Body of pancreas (tissue), 4 donors: ENCODE data around the gene FGD5. TPM values are rescaled to one million over a fixed set of nuclear protein-coding genes. Genes with fewer than 3 reads are reported as not detected.
A peak's percentile ranks its signal among the peaks of the same experiment; 100 is the strongest.
"Not testable (repeated sequence)": the region's sequence is repeated elsewhere in the genome, so short reads cannot be mapped to it uniquely, and the experiment has no call there.

Experiments
- ATAC-seq: fragments of 150-250 bp; one replicate; pipeline ENCODE4 v1.9.1; 2016
- DNase-seq, 4 donors: peaks; one replicate each; pipeline ENCODE4 v3.0.0-alpha.2; 2019
- H3K27ac ChIP-seq, 4 donors: fragments of 200-600 bp; sonication (generic); 1 replicate in 3 of 4; 2 replicates in 1 of 4; pipeline versions ENCODE4 v1.5.1 to v1.6.1; 2016 to 2019; ENCODE audit warnings: mild to moderate bottlenecking in 1 of 4, mixed read lengths in 1 of 4, moderate library complexity in 1 of 4
- H3K27me3 ChIP-seq, 2 donors: fragments of 200-600 bp; sonication (generic); one replicate each; pipeline ENCODE4 v1.6.0; 2016; ENCODE audit warnings: mild to moderate bottlenecking in 1 of 2
- H3K36me3 ChIP-seq, 2 donors: fragments of 200-600 bp; sonication (generic); replicated peaks in 1 of 2; 2 replicates each; pipeline ENCODE4 v1.5.1; 2016; ENCODE audit warnings: low read depth in 2 of 2; ENCODE audit not compliant: insufficient read depth in 1 of 2
- H3K4me1 ChIP-seq: fragments of 200-600 bp; sonication (generic); one replicate; pipeline ENCODE4 v1.6.0; 2016
- H3K4me3 ChIP-seq, 2 donors: fragments of 200-600 bp; sonication (generic); 1 replicate in 1 of 2; 2 replicates in 1 of 2; pipeline ENCODE4 v1.5.1; 2016 to 2019
- H3K9me3 ChIP-seq, 3 donors: fragments of 200-600 bp; sonication (generic); 1 replicate in 2 of 3; 2 replicates in 1 of 3; pipeline ENCODE4 v1.5.1; 2016
- POLR2A ChIP-seq, 3 donors: fragments of 450-650 bp; IDR thresholded peaks; one replicate each; pipeline ENCODE4 v1.6.1; 2016; ENCODE audit warnings: antibody characterized with exemption in 3 of 3, mild to moderate bottlenecking in 2 of 3
- WGBS, 2 donors: methylation state at CpG; one replicate each; pipeline ENCODE4 v1.1.5; 2017; 5-methylcytosine and 5-hydroxymethylcytosine counted together
- intact Hi-C: fragments of 100-400 bp; cut with DNase I; formaldehyde crosslinking; loops from one replicate; pipeline ENCODE4 v1.15.1; 2023
- total RNA-seq, 2 donors: library from RNA; depleted of rRNA; stranded (reverse); fragments of >200 nt; gene quantifications; one replicate each; pipeline ENCODE4 v1.1.0, GENCODE V29; 2016
- TF ChIP-seq, protein P1 (sequence below), 7 experiments: fragments of 450-650 bp in 4 of 7; fragments of 200-600 bp in 3 of 7; sonication (generic) in 3 of 7; IDR thresholded peaks; one replicate each; pipeline ENCODE4 v1.5.1; 2016 to 2019; ENCODE audit warnings: antibody characterized with exemption in 7 of 7

FGD5 gene
- total RNA-seq, 2 donors from 2014 or later, result 4.9 to 7.8 TPM

DNA sequence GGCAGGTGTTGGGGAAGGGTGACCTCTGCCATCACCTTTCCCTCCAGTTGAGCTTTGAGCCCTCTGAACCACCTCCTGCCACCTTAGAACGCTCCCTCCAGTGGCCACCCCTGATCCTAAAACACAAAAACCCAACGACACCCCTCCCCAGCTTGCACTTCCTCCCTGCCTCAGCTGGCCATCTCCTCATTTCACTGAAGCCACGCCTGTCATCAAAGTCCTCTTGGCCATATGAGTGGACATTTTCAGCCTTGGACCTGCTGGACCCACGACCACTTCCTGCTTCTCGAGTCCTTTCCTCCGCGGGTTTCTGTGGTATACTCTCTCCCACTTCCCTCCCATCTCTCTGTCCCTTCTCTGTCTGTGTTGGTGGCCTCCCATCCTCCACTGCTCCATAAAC, 80.2 kb downstream of the FGD5 start:
- WGBS, 2 donors, result 38 to 42% methylated on average over 7 of the region's 7 CpGs
- no peaks in the 10 kb centered on the region for H3K27me3 ChIP-seq
- no peaks in the 10 kb centered on the region for H3K36me3 ChIP-seq
- DNase-seq, result no peak
- intact Hi-C loops, result no loop called here
- no peaks in the 10 kb centered on the region for H3K4me1 ChIP-seq
- no peak overlapping the region for H3K4me3 ChIP-seq
- TF ChIP-seq POLR2A (IDR thresholded peaks at IDR 0.05), result no peak
- TF ChIP-seq, protein P1, sequence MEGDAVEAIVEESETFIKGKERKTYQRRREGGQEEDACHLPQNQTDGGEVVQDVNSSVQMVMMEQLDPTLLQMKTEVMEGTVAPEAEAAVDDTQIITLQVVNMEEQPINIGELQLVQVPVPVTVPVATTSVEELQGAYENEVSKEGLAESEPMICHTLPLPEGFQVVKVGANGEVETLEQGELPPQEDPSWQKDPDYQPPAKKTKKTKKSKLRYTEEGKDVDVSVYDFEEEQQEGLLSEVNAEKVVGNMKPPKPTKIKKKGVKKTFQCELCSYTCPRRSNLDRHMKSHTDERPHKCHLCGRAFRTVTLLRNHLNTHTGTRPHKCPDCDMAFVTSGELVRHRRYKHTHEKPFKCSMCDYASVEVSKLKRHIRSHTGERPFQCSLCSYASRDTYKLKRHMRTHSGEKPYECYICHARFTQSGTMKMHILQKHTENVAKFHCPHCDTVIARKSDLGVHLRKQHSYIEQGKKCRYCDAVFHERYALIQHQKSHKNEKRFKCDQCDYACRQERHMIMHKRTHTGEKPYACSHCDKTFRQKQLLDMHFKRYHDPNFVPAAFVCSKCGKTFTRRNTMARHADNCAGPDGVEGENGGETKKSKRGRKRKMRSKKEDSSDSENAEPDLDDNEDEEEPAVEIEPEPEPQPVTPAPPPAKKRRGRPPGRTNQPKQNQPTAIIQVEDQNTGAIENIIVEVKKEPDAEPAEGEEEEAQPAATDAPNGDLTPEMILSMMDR (IDR thresholded peaks at IDR 0.05), result no peak
- no peak overlapping the region for H3K27ac ChIP-seq
- no peak for ATAC-seq
- H3K9me3 ChIP-seq, result no peaks in the 10 kb centered on the region

DNA sequence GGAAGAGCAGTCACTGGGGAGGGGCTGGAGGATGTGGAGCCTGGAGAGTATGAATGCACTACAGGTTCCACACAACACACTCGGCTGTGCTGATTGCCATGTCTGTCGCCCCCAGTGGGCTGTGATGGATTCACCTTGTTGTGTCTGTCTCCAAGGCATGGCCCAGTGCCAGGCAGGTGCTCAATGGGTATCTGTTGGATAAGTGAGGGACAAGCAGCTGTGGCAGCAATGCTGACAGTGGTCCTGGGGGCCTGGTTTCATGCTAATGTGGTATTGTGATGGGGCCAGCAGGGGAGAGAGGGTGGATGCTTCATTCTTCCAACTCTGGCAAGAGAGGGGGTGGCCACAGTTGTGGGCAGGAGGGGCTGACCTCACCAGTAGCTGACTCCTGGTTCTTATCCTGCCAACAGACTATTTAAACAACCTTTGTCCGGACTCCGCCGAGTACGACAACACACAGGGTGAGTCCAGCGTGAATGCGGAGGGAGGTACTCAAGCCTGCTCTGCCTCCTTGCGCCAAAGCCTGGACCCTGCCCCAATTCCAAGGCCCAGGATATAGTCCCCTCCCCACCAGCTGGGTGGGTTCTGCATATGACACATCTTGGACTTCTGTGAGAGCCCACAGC, 81.3 kb downstream of the FGD5 start:
- H3K27ac ChIP-seq, result no peak overlapping the region
- H3K4me3 ChIP-seq, result no peak overlapping the region
- ATAC-seq (no peak), DNase-seq (no peak)
- intact Hi-C loops, result no loop called here
- H3K36me3 ChIP-seq, result no peaks in the 10 kb centered on the region
- H3K27me3 ChIP-seq, result no peaks in the 10 kb centered on the region
- no peaks in the 10 kb centered on the region for H3K4me1 ChIP-seq
- TF ChIP-seq, protein P1 (IDR thresholded peaks at IDR 0.05), result no peak
- TF ChIP-seq POLR2A (IDR thresholded peaks at IDR 0.05), result no peak
- no peaks in the 10 kb centered on the region for H3K9me3 ChIP-seq
- WGBS, 2 donors, result 31 to 34% methylated on average over 9 of the region's 9 CpGs

DNA sequence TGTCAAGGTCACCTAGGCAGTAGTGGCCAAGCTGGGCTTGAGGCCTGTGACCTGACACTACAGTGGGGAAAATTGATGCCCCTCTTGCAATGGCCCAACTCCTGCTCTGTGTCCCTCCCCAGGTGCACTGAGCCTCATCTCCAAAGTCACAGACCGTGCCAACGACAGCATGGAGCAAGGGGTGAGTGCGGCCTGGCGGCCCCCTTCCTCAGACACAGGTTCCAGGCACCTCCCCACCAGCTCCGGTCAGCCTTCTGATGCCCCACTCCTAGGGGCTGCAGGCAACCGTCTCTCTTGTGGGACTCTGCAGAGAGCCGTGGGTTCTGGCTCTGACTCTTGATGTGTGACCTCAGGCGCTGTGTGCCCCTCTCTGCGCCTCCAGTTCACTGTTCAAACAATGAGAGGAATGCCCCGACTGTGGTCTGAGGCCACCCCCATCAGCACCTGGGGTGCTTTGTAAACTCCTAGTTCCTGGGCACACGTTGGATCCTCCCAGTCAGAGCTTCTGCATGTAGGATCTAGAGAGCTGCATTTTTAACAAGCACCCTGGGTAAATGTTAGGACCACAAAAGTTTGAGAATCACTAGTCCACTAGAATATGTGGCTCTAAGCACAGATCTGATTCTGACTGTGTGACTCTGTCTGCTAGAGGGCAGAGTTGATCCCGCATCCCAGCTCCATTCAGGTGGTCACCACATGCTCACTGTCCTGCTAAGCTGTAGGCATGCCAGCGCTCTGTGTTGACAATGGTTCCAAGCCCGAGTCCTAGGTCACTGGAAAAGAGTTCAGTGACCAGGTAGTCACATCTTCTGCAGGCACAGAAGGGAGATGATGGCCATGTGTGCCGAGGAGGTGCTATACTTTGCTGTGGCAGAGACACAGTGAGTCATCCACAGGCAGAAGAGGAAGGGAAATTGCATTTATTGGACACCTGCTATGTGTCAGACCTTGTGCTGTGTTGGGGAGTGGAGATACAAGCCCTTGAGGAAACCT, 82.4 kb downstream of the FGD5 start:
- no peak for ATAC-seq
- no peak for TF ChIP-seq POLR2A (IDR thresholded peaks at IDR 0.05)
- TF ChIP-seq, protein P1 (IDR thresholded peaks at IDR 0.05), result no peak
- H3K4me1 ChIP-seq, result no peaks in the 10 kb centered on the region
- H3K9me3 ChIP-seq, result no peaks in the 10 kb centered on the region
- H3K27ac ChIP-seq, result no peak overlapping the region
- no peak overlapping the region for H3K4me3 ChIP-seq
- H3K27me3 ChIP-seq, result no peaks in the 10 kb centered on the region
- no peaks in the 10 kb centered on the region for H3K36me3 ChIP-seq
- intact Hi-C loops, result no loop called here
- 56 to 65% methylated on average over 5 to 15 of the region's 15 CpGs for WGBS, 2 donors
- DNase-seq, result no peak

DNA sequence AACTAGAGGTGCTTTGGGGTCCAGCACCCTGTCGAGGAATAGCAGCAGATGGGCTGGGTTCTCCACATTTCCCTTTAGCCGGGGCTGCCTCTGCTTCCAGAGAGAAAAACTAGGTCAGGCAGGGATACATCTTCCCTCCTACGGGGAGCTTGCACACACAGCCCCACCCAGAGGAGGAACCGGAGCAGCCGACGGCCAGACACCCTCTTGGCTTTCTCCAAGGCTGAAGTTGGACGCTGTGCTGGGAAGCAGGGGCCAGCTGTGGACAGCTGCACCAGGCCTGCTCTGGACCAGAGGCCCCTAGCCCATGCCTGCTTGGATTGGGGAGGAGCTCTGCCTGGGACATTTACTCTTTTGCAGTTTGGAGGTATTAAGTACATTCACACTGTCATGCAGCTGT, 84.0 kb downstream of the FGD5 start:
- intact Hi-C loops, result no loop called here
- peak in 3 of 4 donors; percentile 22 to 45 (median 40) for DNase-seq
- peak; percentile 67 for ATAC-seq
- H3K4me1 ChIP-seq, result no peaks in the 10 kb centered on the region
- H3K27me3 ChIP-seq, result no peaks in the 10 kb centered on the region
- WGBS, 2 donors, result 31 to 89% methylated on average over 2 to 7 of the region's 7 CpGs
- no peaks in the 10 kb centered on the region for H3K36me3 ChIP-seq
- no peaks in the 10 kb centered on the region for H3K9me3 ChIP-seq
- TF ChIP-seq POLR2A (IDR thresholded peaks at IDR 0.05), result no peak
- TF ChIP-seq, protein P1 (IDR thresholded peaks at IDR 0.05), result no peak
- no peak overlapping the region for H3K4me3 ChIP-seq
- H3K27ac ChIP-seq, result no peak overlapping the region

DNA sequence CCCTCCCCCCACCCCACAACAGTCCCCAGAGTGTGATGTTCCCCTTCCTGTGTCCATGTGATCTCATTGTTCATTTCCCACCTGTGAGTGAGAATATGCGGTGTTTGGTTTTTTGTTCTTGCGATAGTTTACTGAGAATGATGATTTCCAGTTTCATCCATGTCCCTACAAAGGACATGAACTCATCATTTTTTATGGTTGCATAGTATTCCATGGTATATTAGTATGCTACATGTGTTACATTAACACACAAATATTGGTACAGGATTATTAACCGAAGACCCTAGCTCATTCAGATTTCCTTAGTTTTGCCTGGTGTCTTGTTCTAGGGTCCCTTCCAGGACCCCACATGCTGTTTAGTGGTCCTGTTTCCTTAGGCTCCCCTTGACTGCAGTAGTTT, 84.7 kb downstream of the FGD5 start:
- 97 to 99% methylated on average over 2 to 3 of the region's 3 CpGs for WGBS, 2 donors
- H3K36me3 ChIP-seq, DNase-seq, H3K27ac ChIP-seq, H3K27me3 ChIP-seq, H3K9me3 ChIP-seq, ATAC-seq, H3K4me3 ChIP-seq, H3K4me1 ChIP-seq, intact Hi-C loops: not testable (repeated sequence)
